Epithelial cell of proximal tubule (primary cell): Measurements from ENCODE around the gene TAF5L. TPM values are rescaled to one million over a fixed set of nuclear protein-coding genes. Genes with fewer than 3 reads are reported as not detected.

Experiments used
- DNase-seq: peaks from one replicate; pipeline ENCODE4 v3.0.0-alpha.2; 2011; ENCODE audit warnings: low read depth
- H3K4me3 ChIP-seq: 2 replicates; pipeline ENCODE4 v1.5.1; 2011; ENCODE audit warnings: low read depth, mild to moderate bottlenecking, low read length
- CTCF ChIP-seq: conservative IDR thresholded peaks from 2 replicates; pipeline ENCODE4 v1.5.1; 2012; ENCODE audit warnings: low read depth, mild to moderate bottlenecking, low read length
- total RNA-seq: library from RNA; depleted of rRNA; stranded (reverse); fragments of >200 nt; gene quantifications from 2 replicates; pipeline ENCODE4 v1.2.3, GENCODE V29; 2015

Gene TAF5L
- total RNA-seq, 1 donor from 2014 or later = 9.1 TPM

DNA sequence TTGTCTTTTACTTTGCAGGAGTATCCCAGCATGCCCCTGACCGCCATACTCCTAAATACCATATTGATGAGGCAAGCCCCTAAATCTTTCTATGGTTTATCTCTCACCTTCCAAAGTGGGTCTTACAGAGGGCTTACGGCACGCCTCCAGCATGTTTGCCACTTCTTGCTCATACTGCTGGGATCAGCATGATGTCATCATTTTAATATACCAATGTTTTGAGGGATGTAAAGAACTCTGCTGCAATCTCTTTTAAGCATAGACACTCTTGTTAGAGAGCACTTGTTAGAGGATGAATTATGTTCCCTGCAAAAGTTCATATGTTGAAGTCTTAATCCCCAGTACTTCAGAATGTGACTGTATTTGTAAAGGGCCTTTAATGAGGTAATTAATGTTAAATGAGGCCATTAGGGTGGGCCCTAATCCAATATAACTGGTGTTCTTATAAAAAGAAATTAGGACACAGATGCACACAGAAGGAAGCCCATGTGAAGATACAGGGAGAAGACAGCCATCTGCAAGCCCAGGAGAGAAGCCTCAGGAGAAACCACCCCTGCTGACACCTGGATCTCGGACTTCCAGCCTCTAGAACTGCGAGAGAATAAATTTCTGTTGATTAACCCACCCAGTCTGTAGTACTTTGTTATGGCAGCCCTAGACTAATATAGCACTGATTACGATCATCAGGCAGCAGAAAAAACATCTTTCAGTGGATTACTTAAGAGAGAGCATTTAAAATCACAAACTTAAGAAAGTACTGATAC, 51.1 kb downstream of the TAF5L start:
- no peak for DNase-seq
- no peak for TF ChIP-seq CTCF

DNA sequence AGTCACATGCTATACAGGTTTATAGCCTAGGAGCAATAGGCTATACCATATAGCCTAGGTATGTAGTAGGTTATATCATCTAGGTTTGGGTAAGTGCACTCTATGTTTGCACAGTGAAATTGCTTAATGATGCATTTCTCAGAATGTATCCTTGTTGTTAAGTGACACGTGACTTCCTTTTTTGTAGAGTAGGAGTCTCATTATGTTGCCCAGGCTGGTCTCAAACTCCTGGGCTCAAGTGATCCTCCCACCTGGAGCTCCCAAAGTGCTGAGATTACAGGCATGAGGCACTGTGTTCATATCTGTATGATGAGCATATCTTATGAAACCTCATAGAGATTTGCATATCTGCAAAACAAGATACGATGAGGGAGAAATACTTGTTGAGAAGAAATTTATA, 53.6 kb downstream of the TAF5L start:
- DNase-seq = no peak
- no peak for TF ChIP-seq CTCF
- no peak overlapping the region for H3K4me3 ChIP-seq

More for the DNA sequence above, 51.1 kb downstream of the TAF5L start:
- H3K4me3 ChIP-seq = no peak overlapping the region

- H3K4me3 ChIP-seq = no peak overlapping the region
- no peak for TF ChIP-seq CTCF
- no peak for DNase-seq
These were observed 54.9 kb downstream of the TAF5L start for GRCh38 chr1:229570891-229571516.

DNA sequence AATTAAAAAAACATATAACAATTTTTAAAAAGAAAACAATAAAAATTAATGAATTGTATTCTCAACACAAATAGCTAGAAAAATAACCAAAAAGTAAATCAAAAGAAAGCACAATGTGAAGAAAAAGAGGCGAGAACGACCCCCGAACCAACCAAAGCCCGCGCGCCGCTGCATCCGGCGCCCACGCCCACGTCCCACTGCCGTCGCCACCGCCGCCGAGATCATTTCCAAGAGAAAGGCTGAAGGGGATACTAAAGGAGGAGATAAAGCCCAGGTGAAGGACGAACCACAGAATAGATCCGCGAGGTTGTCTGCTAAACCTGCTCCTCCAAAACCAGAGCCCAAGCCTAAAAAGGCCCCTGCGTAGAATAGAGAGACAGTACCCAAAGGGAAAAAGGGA, 55.6 kb downstream of the TAF5L start:
- TF ChIP-seq CTCF = no peak
- no peak for DNase-seq

DNA sequence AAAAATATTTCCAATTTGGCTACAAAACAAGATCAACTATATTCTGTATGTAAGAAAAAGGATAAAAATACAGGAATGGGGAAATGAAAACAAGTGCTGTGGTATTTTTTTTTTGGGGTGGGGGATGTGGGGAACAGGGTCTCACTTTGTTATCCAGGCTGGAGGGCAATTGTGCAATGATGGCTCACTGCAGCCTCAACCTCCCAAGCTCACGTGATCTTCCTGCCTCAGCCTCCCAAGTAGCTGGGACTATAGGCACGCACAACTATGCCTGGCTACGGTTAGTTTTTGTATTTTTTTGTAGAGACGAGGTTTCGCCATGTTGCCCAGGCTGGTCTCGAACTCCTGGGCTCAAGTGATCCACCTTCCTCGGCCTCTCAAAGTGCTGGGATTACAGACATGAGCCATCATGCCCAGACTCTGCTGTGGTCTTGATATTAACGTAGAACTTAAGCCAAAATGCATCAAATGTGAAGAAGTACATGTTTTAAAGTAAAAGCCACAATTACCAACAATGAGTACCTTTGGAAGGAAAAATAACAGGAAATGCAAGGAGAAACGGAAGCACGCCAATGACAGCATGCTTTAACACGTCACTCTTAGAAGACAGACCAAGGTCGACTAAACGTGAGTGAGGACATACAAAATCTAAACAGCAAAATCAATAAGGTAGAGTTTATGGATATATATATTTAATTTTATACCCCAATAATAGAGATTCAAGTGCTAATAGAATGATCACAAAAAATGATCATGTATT, 58.6 kb downstream of the TAF5L start:
- no peak for DNase-seq
- no peak for TF ChIP-seq CTCF

More for the DNA sequence above, 55.6 kb downstream of the TAF5L start:
- H3K4me3 ChIP-seq = no peak overlapping the region

DNA sequence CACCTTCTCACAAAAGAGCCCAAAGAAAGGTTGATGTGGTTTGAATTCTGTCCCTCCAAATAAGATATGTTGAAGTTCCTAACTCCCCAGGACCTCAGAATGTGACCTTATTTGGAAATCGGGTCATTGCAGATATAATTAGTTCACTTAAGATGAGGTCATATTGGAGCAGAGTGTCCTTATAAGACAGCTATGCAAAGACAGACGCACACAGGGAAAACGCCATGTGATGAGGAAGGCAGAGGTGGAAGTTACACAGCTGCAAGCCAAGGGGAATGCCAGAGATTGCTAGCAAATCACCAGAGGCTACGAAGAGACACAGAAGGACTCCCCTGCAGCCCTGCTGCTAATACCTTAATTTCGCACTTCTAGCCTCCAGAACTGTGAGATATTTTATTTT, 62.2 kb downstream of the TAF5L start:
- no peak overlapping the region for H3K4me3 ChIP-seq
- DNase-seq = no peak
- no peak for TF ChIP-seq CTCF

More for the DNA sequence above, 58.6 kb downstream of the TAF5L start:
- H3K4me3 ChIP-seq = no peak overlapping the region
